GM21717 (cell line): ENCODE measurements around the gene PMVK.
A peak's percentile ranks its signal among the peaks of the same experiment; 100 is the strongest.
"Not testable (repeated sequence)": the region's sequence is repeated elsewhere in the genome, so short reads cannot be mapped to it uniquely, and the experiment has no call there.

Experiments
- ATAC-seq: cut with Tn5 transposase; IDR thresholded peaks from one replicate; pipeline ENCODE4 v1.9.1; 2021; ENCODE audit warnings: mild to moderate bottlenecking, moderate library complexity; ENCODE audit not compliant: unreplicated experiment

PMVK gene

DNA sequence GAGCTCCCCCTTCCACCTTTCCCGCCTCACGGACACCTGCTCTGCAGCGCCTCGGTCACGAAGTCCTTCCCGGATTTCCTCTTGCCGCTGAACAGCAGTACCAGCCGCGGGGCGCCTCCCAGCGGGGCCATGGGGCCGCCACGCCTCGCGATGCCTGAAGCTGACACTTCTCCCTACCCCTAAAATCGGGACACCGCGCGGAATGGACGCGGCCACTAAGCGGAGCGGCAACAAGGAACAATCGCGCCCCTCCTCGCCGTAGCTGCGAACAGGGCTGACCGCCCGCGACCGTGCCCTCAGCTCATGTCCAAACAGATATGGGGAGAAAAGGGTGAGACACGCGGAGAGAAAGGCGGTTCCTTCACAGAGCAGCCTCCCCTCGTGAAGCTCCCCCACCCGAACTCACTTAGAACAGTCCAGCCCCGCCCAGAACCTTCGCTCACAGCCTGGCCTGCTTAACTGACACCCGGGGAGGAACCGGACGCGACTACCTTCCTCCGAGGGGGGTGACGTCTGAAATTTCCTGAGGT is at the start of gene PMVK:
Gene PMVK, minus strand, starts transcription at position 165 of the 530 bp plus-strand sequence. Its CDS starts 34 bp downstream, at position 131.
- peak; percentile 57 for ATAC-seq

DNA sequence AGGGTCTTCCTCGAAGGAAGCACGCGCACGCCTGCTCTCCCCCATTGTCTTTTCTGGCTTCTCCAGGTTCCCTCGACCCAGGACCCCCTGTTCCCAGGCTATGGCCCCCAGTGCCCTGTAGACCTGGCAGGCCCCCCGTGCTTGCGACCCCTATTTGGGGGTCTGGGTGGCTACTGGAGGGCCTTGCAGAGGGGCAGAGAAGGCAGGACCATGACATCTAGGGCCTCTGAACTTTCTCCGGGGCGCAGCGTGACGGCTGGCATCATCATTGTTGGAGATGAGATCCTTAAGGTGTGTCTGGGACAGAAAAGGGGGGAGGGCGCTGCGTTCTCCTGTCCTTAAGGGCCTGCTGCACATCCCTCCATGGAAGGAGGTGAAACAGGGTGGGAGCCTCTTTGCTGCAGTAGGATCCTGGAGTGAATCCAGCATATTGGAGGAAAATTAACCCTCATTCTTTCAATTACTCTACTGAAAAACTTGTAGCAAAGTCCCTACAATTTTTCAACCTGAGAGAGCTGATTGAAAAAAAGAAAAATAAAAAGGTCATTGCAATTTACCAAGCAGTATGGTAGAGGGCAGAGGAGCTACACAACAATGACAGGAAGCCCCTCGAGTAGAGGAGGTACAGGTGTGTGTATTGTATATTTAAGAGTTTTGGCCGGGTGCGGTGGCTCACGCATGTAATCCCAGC is 47.4 kb upstream of the PMVK start:
- no peak for ATAC-seq

DNA sequence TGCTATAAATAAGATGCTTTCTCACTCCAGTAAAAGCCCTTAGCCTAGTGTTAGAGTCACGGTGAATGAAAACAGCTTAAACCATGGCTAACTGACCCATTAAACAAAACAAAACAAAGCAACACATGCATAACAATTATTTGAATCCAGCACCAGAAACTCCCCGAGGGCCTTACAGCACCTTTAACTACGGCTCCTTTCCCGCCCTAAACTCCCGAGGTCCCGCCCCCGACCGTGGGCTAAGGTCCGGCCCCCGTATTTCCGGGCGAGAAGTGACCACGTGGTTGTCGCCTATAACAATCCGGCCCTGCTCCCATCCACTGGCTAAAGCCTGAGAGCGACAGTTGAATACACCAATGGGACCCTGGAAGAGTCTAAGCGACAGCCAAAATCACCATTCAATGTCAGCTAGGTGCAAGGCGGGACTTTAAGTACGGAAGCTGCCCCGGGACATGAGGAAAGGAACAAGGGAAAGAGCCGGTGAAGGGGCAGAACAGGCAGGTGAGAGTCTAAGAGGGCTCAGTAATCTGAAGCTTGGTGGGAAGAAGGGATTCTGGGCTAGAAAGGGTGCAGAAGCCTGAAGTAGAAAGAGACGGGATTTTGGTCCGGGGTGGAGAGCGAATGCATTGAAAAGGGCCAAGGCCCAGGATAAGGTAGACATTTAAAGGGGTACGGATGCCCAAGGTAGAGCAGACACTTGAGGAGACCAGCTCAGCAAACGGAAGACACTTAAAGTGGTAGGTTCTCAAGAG is 46.6 kb upstream of the PMVK start, which contains the start of gene FLAD1:
Gene FLAD1, plus strand, starts transcription at position 448 of the 752 bp plus-strand sequence. CDS start 351 bp downstream, outside the sequence.
- peak; percentile 90 for ATAC-seq

DNA sequence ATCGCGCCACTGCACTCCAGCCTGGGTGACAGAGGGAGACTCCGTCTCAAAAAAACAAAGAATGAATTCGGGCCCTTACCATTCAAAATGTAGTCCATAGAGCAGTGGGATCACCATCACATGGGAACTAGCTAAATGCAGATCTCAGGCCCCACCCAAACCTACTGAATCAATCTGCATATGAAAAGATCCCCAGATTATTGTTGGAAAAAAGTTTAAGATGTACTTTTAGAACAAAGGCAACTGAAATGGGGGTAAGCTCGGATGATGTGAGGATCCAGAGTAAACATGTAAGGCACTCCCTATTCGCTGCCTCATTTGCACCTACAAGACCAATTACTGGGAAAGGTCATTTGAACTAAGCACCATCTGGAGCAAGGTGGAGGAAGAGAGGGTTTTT is 45.8 kb upstream of the PMVK start:
- no peak for ATAC-seq

DNA sequence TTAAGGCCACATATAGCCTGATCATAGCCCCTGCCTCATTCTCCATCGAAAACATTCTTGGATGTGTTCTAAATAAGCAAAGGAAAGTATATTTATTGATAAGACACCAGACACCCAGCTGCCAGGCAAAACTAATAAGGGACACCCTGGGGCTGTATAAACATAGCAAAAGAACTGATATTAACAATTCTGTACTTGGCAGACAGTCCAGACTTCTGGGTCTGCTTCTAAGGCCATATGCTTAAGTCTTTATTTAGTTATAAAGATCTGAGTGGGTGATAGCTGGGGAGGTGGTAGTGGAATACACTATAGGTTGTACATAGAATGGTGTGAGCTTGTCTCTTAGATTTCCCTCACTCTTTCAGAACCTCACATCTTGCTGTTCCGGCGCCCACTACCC is 41.8 kb upstream of the PMVK start:
- no peak for ATAC-seq

DNA sequence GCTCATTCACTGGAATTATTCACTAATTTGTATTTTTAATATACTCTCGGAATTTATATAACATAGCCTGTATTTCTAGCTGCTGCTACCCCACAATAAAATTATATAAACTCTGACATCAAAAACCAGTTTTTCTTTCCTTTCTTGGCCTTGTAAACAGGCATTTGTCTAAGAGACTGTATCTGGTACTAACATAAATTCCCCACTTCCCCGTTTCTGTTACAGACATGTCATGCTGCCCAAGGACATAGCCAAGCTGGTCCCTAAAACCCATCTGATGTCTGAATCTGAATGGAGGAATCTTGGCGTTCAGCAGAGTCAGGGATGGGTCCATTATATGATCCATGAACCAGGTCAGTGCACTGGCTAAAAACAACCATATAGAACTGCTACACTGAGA is 41.2 kb upstream of the PMVK start:
- ATAC-seq, result not testable (repeated sequence)

DNA sequence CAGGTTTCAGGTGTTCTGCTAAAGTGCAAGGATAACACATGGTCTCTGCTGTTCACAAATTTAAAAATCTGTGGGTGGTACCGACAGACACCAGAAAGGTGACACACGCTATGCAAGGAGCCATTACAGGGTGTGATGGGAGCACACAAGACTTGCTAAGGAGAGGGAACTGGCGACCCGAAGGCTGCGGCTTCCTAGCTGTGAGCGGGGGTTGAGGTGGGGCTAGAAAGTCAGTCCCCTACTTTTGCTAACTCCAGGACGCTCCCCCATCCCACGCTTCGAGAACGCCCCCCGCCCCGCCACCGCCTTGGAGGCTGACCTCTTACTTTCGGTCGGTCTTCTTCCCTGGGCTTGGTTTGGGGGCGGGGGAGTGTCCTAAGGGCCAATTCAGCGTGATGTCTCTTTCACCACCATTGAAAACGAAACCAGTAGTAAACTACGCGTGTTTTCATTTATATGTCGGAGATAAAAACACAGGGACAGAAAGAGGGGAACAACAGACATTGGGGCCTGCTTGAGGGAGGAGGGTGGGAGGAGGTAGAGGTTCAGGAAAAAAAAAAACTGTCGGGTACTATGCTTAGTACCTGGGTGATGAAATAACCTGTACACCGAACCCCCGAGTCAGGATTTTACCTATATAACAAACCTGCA is 39.0 kb upstream of the PMVK start:
- no peak for ATAC-seq

DNA sequence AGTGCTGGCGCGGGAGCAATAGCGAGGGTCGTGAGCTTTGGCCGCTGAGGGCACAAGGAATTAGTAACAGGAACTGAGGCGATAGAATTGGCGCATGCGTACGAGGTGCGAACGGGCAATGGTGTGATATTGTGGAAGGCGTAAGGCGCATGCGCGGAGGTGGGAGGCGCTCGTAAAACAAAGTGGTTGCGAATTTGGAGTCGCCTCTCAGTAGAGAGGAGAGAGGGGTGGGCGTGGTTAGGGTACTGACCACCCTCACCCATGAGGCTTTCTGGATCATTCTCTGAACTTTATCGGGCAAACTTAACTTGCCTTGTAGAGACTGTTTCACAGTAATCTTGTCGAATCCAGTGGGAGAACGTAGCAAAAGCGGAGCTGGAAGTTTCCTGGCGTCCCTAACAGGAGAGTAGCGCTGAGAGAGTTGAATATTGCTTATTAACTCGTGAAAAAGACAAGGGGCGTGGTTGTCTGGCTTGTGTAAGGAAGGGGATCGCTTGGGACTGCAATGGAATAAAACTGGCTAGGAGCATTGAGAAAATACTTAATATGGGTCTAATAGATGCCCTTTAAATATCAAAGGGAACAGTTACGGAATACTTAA is 38.4 kb upstream of the PMVK start:
- ATAC-seq, result peak; percentile 43

DNA sequence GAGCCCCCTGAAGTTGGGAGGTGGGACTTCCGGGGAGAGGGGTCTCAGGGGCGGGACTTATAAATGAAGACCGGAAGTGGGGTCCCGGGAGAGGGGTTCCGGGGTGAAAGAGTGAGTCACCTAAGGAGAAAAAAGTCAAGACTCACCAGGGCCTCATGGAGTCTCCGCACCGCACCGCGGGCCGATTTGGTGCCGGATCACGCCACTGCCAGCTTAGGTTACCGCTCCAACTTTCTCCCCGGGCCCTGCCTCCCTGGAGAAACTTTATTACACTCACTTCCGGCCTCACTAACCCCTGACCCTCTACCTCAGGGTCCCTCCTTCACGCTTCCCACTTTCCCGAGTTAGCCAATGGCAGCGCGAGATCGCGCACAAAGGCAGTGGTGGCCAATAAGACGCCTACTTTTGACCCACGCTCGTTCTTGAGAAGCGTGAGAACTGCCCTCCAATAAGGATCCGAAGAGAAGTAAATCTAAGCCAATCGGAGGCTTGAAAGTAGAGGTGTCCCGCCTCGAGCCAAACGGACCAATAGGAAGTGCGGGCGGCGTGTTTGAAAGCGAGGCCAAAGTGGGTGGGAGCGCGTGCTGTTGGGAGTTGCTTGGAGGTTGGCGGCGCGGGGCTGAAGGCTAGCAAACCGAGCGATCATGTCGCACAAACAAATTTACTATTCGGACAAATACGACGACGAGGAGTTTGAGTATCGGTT is 37.7 kb upstream of the PMVK start, which contains the start of gene CKS1B:
Gene CKS1B, plus strand, starts transcription at position 580 of the 706 bp plus-strand sequence. Its CDS starts 65 bp downstream, at position 645.
- peak; percentile 63 for ATAC-seq

DNA sequence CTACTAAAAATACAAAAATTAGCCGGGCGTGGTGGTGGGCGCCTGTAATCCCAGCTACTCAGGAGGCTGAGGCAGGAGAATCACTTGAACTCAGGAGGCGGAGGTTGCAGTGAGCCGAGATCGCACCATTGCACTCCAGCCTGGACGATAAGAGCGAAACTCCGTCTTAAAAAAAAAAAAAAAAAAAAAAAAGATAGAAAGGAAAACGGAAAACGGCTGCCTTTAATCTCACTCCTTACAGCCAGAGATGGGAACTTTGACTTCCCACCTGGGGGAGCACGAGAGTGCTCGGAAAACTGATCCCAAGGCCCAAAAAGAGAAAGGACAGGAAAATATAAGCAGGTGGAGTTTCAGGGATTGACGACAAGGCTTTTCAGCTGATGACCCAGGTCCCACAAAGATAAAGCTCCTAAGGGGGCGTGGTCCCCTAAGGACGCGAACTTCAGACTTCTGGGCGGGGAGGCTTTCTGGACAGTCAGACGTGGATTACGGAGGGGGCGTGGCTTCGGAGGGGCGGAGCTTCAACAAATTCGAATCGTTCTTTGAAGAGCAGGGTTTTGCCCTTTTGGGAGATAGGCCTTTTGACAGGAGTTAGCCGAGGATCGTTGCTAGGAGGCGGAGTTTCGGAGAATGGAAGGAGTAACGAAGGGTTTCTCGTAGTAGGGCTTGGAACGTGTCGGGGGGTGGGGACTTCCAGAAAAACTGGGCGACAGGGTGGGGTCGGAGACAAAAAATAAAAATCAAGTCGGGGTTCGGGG is 37.0 kb upstream of the PMVK start:
- ATAC-seq, result peak; percentile 21

DNA sequence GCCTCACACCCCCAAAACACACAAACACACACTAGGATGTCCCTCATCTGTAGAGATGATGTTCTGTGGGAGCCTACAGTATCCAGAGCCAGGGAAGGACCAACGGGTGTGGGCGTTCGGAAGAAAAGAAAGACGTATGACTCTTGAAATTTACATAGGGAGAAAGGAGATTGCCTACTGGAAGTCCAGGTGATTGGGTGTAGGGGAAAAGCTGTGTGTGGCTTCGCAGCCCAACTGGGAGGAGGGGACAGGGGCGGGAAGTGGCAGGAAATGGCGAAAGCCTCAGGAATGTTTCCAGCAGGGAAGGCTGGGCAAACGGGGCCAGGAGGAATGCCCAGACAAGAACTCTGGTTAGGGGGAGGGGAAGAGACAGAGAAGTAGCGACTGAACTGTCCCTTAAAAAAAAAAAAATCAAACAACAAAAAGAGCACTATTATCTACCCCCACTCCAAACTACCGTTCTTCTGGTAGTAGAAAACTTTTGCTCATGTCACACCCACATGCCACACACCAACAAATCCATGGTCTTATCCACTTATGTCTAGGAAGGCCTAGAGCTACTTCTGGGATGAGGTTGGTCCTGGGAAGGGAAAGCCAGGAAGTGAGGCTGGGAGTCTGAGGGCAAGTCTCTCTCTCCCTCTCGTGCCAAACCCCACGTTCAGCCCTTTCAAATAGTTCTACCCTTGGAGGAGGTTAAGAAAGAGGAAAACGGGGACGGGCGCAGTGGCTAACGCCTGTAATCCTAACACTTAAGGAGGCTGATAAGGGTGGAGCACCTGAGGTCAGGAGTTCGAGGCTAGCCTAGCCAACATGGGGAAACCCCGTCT is 36.2 kb upstream of the PMVK start:
- no peak for ATAC-seq

DNA sequence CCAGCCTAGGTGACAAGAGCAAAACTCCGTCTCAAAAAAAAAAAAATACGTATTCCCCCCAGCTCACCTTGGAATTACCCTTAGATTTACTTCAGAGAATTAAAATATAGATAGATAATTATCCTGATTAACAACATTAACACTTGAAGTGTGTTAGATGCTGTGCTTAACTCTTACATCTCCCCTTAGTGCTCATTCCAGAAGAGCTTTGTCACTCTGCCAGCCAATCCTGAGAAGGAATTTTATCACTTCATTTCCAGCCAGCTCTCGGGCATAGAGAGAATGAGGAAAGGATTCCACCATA is 35.6 kb upstream of the PMVK start:
- ATAC-seq, result no peak

DNA sequence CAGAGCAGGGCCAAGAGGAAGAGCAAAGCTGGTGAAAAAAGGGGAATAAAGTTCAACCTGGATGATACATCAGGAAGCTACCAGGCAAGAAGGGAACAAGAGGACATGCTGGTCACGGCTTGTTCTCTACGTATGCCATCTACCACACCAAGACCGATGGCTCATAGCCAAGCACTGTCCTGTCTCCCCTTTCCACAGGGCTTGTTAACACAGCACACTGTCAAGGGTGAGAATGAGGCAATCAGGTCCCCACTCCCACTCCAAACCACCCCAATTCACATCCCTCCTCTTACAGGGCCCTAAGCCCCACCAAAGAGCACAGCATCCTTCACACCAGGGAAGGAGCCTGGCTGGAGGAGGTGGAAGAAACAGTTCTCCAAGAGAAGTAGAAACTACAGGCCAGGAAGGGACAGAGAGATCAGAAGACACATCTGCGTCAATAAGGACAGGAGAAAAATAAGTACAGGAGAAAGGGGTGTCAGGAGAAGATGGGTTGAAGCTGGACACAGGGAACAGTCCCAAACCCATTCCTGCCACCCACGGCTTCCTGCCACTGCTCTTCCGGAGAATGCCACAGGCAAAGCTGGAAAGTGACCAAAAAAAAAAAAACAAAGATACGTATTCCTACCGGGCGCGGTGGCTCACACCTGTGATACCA is 35.0 kb upstream of the PMVK start:
- ATAC-seq, result no peak

DNA sequence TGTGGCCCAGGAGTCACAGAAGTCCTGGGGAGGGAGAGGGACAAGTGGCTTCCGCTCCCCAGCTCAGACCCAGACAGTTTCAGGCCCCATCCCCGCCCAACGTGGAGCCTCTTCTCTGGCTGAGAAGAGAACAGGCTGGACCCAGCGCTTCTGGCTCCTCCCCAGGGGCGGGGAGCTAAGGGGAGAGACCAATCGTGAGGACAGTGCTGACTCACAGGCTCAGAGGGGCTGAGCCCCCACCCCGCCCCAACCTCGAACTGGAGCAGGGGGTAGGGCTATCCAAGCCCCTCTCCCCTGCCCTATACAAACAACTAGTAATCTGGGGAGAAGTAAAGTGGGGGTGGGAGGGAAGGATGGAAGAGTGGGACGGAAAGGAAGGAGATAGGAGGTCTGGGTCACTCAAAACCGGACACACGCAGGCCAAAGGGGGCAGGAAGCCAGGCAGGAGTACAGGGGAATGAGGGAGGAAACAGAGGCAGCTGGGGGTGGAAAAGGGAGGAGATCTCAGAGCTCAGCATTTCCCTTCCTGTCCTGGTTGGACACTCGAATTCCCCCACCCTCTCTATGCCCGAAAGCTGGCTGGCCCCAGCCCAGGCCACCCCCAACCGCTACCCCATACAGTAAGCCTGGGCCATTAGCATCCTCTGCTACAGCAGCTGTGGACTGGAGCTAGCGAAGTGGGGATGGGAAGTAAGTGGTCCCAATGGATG is 34.3 kb upstream of the PMVK start, which contains the start of gene SHC1:
Gene SHC1, minus strand, starts transcription at position 117 of the 710 bp plus-strand sequence. CDS start 221 bp downstream, outside the sequence.
- no peak for ATAC-seq

DNA sequence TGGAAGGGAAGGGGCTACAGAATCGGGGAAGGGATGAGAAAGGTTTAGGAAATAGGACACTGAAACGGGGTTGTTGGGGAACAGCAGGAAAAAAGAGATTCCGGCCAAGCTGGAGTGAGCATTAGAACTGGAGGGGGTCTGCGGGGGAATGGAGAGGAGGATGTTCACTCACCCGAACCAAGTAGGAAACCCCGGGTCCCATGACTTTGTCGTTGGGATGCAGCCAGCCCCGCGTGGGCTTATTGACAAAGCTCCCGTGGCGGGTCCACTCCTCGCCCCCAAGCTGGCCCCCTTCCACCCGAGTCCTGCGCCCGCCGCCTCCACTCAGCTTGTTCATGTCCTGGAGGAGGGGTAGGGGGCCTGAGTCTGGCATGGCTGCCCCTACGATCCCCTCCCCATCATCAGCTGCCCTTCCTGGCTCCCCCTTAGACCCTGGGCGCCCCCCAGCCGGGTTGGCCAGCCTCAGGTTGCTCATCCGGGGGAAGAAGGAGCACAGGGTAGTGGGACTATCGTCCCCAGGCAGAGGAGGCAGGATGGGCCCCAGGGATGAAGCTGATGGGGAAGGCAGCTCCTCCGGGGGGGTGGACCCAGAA is 33.4 kb upstream of the PMVK start:
- no peak for ATAC-seq

DNA sequence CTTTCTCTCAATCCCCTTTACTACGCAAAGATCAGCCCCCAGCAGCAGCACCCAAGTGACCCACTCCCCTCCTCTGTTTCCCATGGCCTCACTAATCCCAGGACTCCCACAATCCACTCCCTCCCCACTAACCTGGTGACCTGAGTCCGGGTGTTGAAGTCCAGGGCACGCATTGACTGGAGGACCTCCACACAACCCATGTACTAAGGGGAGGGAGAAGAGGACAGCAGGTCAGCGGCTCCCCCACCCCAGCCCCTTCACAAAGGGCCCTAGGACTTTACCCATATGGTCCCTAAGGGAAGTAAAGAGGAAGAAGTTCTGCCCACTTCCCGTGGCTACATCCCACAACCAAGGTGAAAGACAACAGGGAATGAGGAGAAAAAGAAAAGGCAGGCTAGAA is 32.7 kb upstream of the PMVK start:
- no peak for ATAC-seq

DNA sequence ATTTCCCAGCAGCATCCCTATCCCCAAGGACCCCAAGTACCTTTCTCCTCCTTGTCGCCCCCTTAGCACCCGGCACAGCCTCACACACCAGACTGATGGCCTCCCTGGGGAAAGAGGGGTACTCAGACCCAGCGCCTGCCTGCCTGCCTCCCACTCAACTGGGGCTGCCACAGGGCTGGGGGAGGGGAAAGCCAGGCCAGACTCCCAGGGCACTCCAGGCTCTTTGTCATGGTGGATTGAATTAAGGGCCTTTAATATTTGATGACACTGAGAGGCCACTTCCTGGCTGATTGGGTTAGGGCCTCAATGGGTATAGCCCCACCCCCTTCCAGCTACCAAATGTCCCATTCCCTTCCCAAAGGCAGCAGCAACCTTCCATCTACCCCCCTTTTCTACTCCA is 32.2 kb upstream of the PMVK start:
- no peak for ATAC-seq
